Pancreas (tissue), 10 donors: ENCODE measurements around the gene FAM53B. TPM values are rescaled to one million over a fixed set of nuclear protein-coding genes. Genes with fewer than 3 reads are reported as not detected.

Experiments used
- ATAC-seq, 4 donors: fragments of 200-7000 bp; cut with Tn5 transposase; one replicate each; pipeline versions ENCODE4 v1.8.0 to v1.9.1; 2020; ENCODE audit warnings: mild to moderate bottlenecking in 4 of 4, moderate library complexity in 4 of 4
- DNase-seq, 6 donors: peaks; one replicate each; pipeline ENCODE4 v3.0.0-alpha.2; 2020
- FAIRE-seq: peaks from 2 replicates; lab custom pipeline; 2012; peaks lifted over from hg19 to GRCh38; lab: Jason Lieb, UNC
- H3K27ac ChIP-seq, 4 donors: fragments of 200-600 bp; sonication (generic); 1 replicate in 3 of 4; 2 replicates in 1 of 4; pipeline versions ENCODE4 v1.5.0 to v1.8.0; 2020
- H3K27me3 ChIP-seq, 4 donors: fragments of 200-600 bp; one replicate each; pipeline ENCODE4 v1.8.0; 2021
- H3K36me3 ChIP-seq, 3 donors: fragments of 200-600 bp; sonication (generic) in 1 of 3; one replicate each; pipeline versions ENCODE4 v1.5.0 to v1.8.0; 2020 to 2021
- H3K4me1 ChIP-seq, 3 donors: fragments of 200-600 bp; one replicate each; pipeline ENCODE4 v1.8.0; 2021
- H3K4me3 ChIP-seq, 4 donors: fragments of 200-600 bp; sonication (generic) in 2 of 4; one replicate each; pipeline versions ENCODE4 v1.5.0 to v1.8.0; 2020 to 2021
- H3K9me3 ChIP-seq, 4 donors: fragments of 200-600 bp; one replicate each; pipeline ENCODE4 v1.8.0; 2021
- CTCF ChIP-seq, 4 donors: fragments of 200-600 bp; sonication (generic) in 3 of 4; IDR thresholded peaks; one replicate each; pipeline versions ENCODE4 v1.5.0 to v1.8.0; 2021; ENCODE audit warnings: antibody characterized with exemption in 4 of 4
- WGBS, 2 donors: extraction: QIAGEN DNeasy Blood & Tissue Kit; methylation state at CpG; one replicate each; pipeline ENCODE4 v1.1.7; 2013; 5-methylcytosine and 5-hydroxymethylcytosine counted together
- intact Hi-C, 3 donors: fragments of 100-400 bp; cut with DNase I; formaldehyde crosslinking; loops; one replicate each; pipeline versions ENCODE4 v1.11.1 to v1.14.2; 2022
- polyA plus RNA-seq, 2 donors: library from polyadenylated mRNA; stranded (reverse); fragments of 200-250 nt; gene quantifications; one replicate each; pipeline ENCODE4 v1.2.3, GENCODE V29; 2013
- total RNA-seq, 6 donors: library from RNA; stranded (reverse); fragmentation: NEBNext Ultra II Directional in 4 of 6; extraction: Animal tissue kit (Norgen Biotek cat#: 25700) in 4 of 6; gene quantifications; one replicate each; pipeline versions ENCODE4 v1.2.1 to v1.2.4, GENCODE V29; 2021 to 2023
- donor health status: healthy with polysubstance abuse.
- donor health status: DM: no; HTN: no; CAD: no; lungs with moderate emphysema.
- donor health status: DM: no; HTN: no; CAD: no.
- donor health status: control.
- donor health status: control.
- donor health status: Bipolar disorder and iron deficiency.
- donor health status: DM: yes; HTN: yes; CAD: no.
- donor health status: DM: no; HTN: no; CAD: no.
- donor health status: DM: no; HTN: no; CAD: no.
- donor health status: DM: yes; HTN: yes; CAD: no.

FAM53B gene
- total and polyA plus RNA-seq, 8 donors: 5.3 to 16.4 (median 8.5) TPM

GRCh38 chr10:124701435-124701834, 42.7 kb downstream of the FAM53B start:
- no peaks in the 10 kb centered on the region for H3K27me3 ChIP-seq
- no peak for FAIRE-seq
- ATAC-seq: peak; percentile 81 to 84 (median 82)
- intact Hi-C loops: no loop called here
- H3K4me1 ChIP-seq: peaks cover 31 to 38% (median 34%) of the 10 kb centered on the region in 3 donors
- no peaks in the 10 kb centered on the region for H3K9me3 ChIP-seq
- peaks cover 0 to 6% (median 0%) of the 10 kb centered on the region in 3 donors for H3K36me3 ChIP-seq
- H3K4me3 ChIP-seq: no peak overlapping the region
- peak overlapping the region in 3 of 4 donors; percentile 45 to 66 (median 51) for H3K27ac ChIP-seq
- 15 to 18% methylated on average over 6 of the region's 6 CpGs for WGBS, 2 donors
- no peak for TF ChIP-seq CTCF (IDR thresholded peaks at IDR 0.05)
- DNase-seq: peak; percentile 74 to 90 (median 82)

- H3K4me1 ChIP-seq: peaks cover 31 to 38% (median 34%) of the 10 kb centered on the region in 3 donors
- peak in 2 of 4 donors; percentile 1 to 8 for ATAC-seq
- no peaks in the 10 kb centered on the region for H3K27me3 ChIP-seq
- no peak for TF ChIP-seq CTCF (IDR thresholded peaks at IDR 0.05)
- peak in 1 of 6 donors; percentile 45 for DNase-seq
- no peak overlapping the region for H3K4me3 ChIP-seq
- peaks cover 0 to 6% (median 0%) of the 10 kb centered on the region in 3 donors for H3K36me3 ChIP-seq
- WGBS, 2 donors: 84 to 86% methylated on average over 1 of the region's 1 CpG
- intact Hi-C loops: no loop called here
- no peaks in the 10 kb centered on the region for H3K9me3 ChIP-seq
- peak overlapping the region in 3 of 4 donors; percentile 45 to 66 (median 51) for H3K27ac ChIP-seq
- no peak for FAIRE-seq
Measured at GRCh38 chr10:124701038-124701365, 43.2 kb downstream of the FAM53B start.

DNA sequence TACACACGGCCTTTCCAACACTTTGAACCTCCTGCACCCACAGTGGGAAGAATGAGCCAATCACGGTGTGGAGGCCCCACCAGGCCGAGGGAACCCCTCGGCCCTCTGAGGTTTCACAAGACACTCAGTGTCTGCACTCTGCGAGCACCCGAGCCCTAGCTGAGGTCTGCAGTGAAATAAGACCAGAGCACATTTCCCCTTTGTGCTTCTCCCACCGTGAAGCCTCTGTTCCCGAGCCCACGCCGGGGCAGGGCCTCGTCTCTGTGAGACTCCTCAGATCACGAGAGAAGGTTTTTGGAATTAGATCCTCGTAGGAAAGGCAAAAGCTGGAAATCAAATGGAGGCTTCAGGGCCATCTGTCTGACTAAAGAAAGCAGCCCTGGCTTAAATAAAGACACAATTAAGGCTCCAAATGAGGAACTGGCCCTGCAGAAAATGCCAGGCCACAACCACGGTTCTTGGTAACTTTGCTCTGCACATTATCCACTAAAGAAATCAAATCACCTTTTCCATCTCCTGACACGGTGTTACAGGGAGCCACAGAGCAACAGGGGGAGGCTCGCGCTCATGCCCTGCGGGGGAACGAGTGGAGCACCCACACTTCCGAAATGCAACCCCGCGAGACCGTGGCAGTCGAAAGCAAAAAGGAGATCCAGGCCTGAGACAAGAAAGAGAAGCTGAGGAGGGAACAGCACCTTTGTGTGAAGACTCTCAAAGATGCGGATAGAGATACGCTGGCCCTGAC, 43.7 kb downstream of the FAM53B start:
- Histone ChIP-seq H3K27ac (peak overlapping the region in 3 of 4 donors; percentile 45 to 66 (median 51)), H3K4me1 (peaks cover 31 to 38% (median 34%) of the 10 kb centered on the region in 3 donors), H3K4me3 (no peak overlapping the region), H3K36me3 (peaks cover 0 to under 1% (median 0%) of the 10 kb centered on the region in 3 donors), H3K27me3 (no peaks in the 10 kb centered on the region), H3K9me3 (no peaks in the 10 kb centered on the region)
- FAIRE-seq (no peak), DNase-seq (no peak), ATAC-seq (no peak)
- intact Hi-C loops: no loop called here
- TF ChIP-seq CTCF (IDR thresholded peaks at IDR 0.05): no peak
- 91 to 95% methylated on average over 26 of the region's 26 CpGs for WGBS, 2 donors

DNA sequence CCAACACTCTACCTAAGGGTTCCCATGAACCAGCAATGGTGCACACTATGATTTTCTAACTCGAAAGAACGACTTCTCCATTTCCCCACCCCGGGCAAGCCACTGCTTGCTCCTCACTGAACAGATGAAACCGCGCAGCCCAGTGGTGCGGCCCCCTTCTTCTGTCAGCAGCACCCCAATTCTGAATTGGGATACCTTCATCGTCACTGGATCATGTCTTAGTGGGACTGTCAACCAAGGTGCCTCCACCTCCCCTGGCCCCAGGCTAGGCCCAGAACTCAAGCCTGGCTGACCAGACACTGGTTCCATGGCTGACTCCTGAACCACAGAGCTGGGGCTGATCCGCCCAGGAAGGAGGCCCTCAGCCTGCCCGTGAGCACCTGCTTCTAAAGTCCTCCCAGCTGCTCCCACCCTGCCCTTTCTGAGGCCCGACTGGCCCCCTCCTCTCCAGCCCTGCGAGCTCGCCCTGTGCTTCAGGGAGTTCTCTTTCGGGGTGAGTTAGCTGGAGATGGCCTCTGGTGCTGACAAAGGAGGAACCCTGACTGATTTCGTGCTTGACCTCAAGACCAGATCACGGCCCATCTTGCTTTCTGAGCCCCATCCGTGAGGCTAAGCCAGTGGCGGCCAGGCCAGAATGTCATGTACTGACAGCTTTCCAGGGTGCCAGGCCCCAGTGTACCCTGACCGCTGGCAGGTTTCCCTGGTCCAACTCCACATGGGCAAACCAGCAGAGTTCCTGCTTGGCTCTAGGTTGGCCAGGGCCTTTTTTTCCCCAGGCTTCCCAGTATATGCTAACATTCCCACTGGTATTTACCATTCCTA, 44.5 kb downstream of the FAM53B start:
- intact Hi-C loops: no loop called here
- no peak for TF ChIP-seq CTCF (IDR thresholded peaks at IDR 0.05)
- Histone ChIP-seq H3K9me3 (no peaks in the 10 kb centered on the region), H3K27ac (peak overlapping the region in 3 of 4 donors; percentile 16 to 45 (median 43)), H3K27me3 (no peaks in the 10 kb centered on the region), H3K36me3 (no peaks in the 10 kb centered on the region), H3K4me1 (peaks cover 31 to 38% (median 34%) of the 10 kb centered on the region in 3 donors), H3K4me3 (no peak overlapping the region)
- FAIRE-seq (no peak), DNase-seq (peak in 1 of 6 donors; percentile 48), ATAC-seq (no peak)
- WGBS, 2 donors: 93% methylated on average over 18 of the region's 18 CpGs
